SU-DHL-6 (cell line): Measurements from ENCODE around the gene EZH1.

Experiments used
- H2AFZ ChIP-seq: fragments of 200-600 bp; sonication (generic); 2 replicates; pipeline ENCODE4 v1.6.1; 2014; ENCODE audit warnings: low read depth, mild to moderate bottlenecking, moderate library complexity, mixed read lengths, antibody characterized with exemption, low read length; ENCODE audit not compliant: severe bottlenecking
- H3F3A ChIP-seq: fragments of 200-600 bp; shearing (Covaris generic); 2 replicates; pipeline ENCODE4 v1.6.0; 2016; ENCODE audit warnings: antibody characterized with exemption, mild to moderate bottlenecking; ENCODE audit not compliant: insufficient read depth
- H3K27ac ChIP-seq: fragments of 200-600 bp; sonication (generic); 2 replicates; pipeline ENCODE4 v1.5.1; 2016; ENCODE audit warnings: low read depth, mild to moderate bottlenecking, low read length, moderate library complexity, mixed read lengths
- H3K27me3 ChIP-seq: fragments of 200-600 bp; sonication (generic), shearing (Covaris generic); 2 replicates; pipeline ENCODE4 v1.6.0; 2014; ENCODE audit warnings: mild to moderate bottlenecking, low read length
- H3K36me3 ChIP-seq: fragments of 200-600 bp; sonication (generic); 2 replicates; pipeline ENCODE4 v1.6.1; 2014; ENCODE audit warnings: mild to moderate bottlenecking, low read length, mixed read lengths
- H3K4me2 ChIP-seq: fragments of 300-600, 200-600 bp; shearing (Covaris generic), sonication (generic); 2 replicates; pipeline ENCODE4 v1.6.0; 2014; ENCODE audit warnings: low read length, low read depth, mild to moderate bottlenecking; ENCODE audit not compliant: poor library complexity, severe bottlenecking
- H3K4me3 ChIP-seq: fragments of 200-600 bp; sonication (generic); 2 replicates; pipeline ENCODE4 v1.5.1; 2014; ENCODE audit warnings: antibody characterized with exemption, low read length, mild to moderate bottlenecking, mixed read lengths; ENCODE audit not compliant: insufficient read depth, poor library complexity, severe bottlenecking
- H3K79me2 ChIP-seq: fragments of 200-600 bp; sonication (generic); 2 replicates; pipeline ENCODE4 v1.6.1; 2014; ENCODE audit warnings: mild to moderate bottlenecking, low read length, moderate library complexity; ENCODE audit not compliant: insufficient read depth
- H3K9ac ChIP-seq: fragments of 200-600 bp; sonication (generic); 2 replicates; pipeline ENCODE4 v1.7.0; 2014; ENCODE audit warnings: mild to moderate bottlenecking, low read length
- H3K9me2 ChIP-seq: fragments of 200-600 bp; sonication (generic); replicated peaks from 2 replicates; pipeline ENCODE4 v1.6.1; 2014; ENCODE audit warnings: low read length; ENCODE audit not compliant: insufficient read depth
- H3K9me3 ChIP-seq: fragments of 200-600 bp; sonication (generic); 2 replicates; pipeline ENCODE4 v1.6.1; 2014; ENCODE audit warnings: low read length, mixed read lengths; ENCODE audit not compliant: insufficient read depth
- H4K20me1 ChIP-seq: fragments of 200-600 bp; sonication (generic); 2 replicates; pipeline ENCODE4 v1.6.1; 2014; ENCODE audit warnings: low read depth, mild to moderate bottlenecking, antibody characterized with exemption, low read length, moderate library complexity, mixed read lengths
- CTCF ChIP-seq: fragments of 200-600 bp; sonication (generic); IDR thresholded peaks from one replicate; pipeline ENCODE4 v1.5.1; 2017; ENCODE audit warnings: antibody characterized with exemption, mild to moderate bottlenecking, low read length, moderate library complexity; ENCODE audit not compliant: insufficient read depth, poor library complexity, severe bottlenecking
- EZH2phosphoT487 ChIP-seq: fragments of 200-600 bp; sonication (generic), shearing (Covaris generic); conservative IDR thresholded peaks from 2 replicates; pipeline ENCODE4 v1.6.1; 2018; ENCODE audit warnings: mild to moderate bottlenecking, antibody characterized with exemption, low read length, moderate library complexity, mixed read lengths

EZH1 gene

GRCh38 chr17:42673266-42673884, 71.5 kb downstream of the EZH1 start:
- Histone ChIP-seq H2AFZ (no peak overlapping the region), H3F3A (peaks cover under 1% of the 10 kb centered on the region; the same call in 1 of the 2 replicates), H4K20me1 (no peaks in the 10 kb centered on the region), H3K4me2 (no peak overlapping the region), H3K9me2 (no peaks in the 10 kb centered on the region), H3K79me2 (no peaks in the 10 kb centered on the region), H3K4me3 (no peak overlapping the region), H3K36me3 (no peaks in the 10 kb centered on the region), H3K9ac (no peak overlapping the region), H3K9me3 (no peaks in the 10 kb centered on the region), H3K27ac (no peak overlapping the region), H3K27me3 (no peaks in the 10 kb centered on the region)
- TF ChIP-seq CTCF (no peak), EZH2phosphoT487 (no peak)

GRCh38 chr17:42672038-42672437, 72.8 kb downstream of the EZH1 start:
- Histone ChIP-seq H3K27me3 (no peaks in the 10 kb centered on the region), H3K4me3 (no peak overlapping the region), H3K9me3 (no peaks in the 10 kb centered on the region), H3K4me2 (no peak overlapping the region), H3K27ac (no peak overlapping the region), H3K9ac (no peak overlapping the region), H3K36me3 (no peaks in the 10 kb centered on the region), H3F3A (no peaks in the 10 kb centered on the region), H3K79me2 (no peaks in the 10 kb centered on the region), H3K9me2 (no peaks in the 10 kb centered on the region), H4K20me1 (no peaks in the 10 kb centered on the region), H2AFZ (no peak overlapping the region)
- TF ChIP-seq CTCF (no peak), EZH2phosphoT487 (no peak)

GRCh38 chr17:42670789-42671657, 73.8 kb downstream of the EZH1 start:
- no peak for TF ChIP-seq EZH2phosphoT487
- no peak for TF ChIP-seq CTCF
- Histone ChIP-seq H3K27me3 (no peaks in the 10 kb centered on the region), H3K9me2 (no peaks in the 10 kb centered on the region), H3F3A (no peaks in the 10 kb centered on the region), H3K79me2 (no peaks in the 10 kb centered on the region), H3K9ac (no peak overlapping the region), H3K27ac (no peak overlapping the region), H3K4me3 (no peak overlapping the region), H2AFZ (no peak overlapping the region), H3K36me3 (no peaks in the 10 kb centered on the region), H3K9me3 (no peaks in the 10 kb centered on the region), H3K4me2 (no peak overlapping the region), H4K20me1 (no peaks in the 10 kb centered on the region)
